Mesenchymal stem cell (in vitro differentiated cells and primary cell): ENCODE data around the gene ACP6.
"Not testable (repeated sequence)": the region's sequence is repeated elsewhere in the genome, so short reads cannot be mapped to it uniquely, and the experiment has no call there.

Experiments used
- DNase-seq: peaks from one replicate; pipeline ENCODE4 v3.0.0-alpha.2; 2013
- H2AFZ ChIP-seq: one replicate; pipeline ENCODE4 v1.6.1; 2013; ENCODE audit warnings: low read depth, mild to moderate bottlenecking, control low read depth, inconsistent platforms, low read length, moderate library complexity
- H2AK5ac ChIP-seq: 2 replicates; pipeline ENCODE4 v1.6.1; 2013; ENCODE audit warnings: low read length, moderate library complexity, mild to moderate bottlenecking, inconsistent platforms; ENCODE audit not compliant: severe bottlenecking
- H2BK120ac ChIP-seq: one replicate; pipeline ENCODE4 v1.6.1; 2013; ENCODE audit warnings: low read depth, mild to moderate bottlenecking, inconsistent platforms, low read length, moderate library complexity
- H2BK12ac ChIP-seq, 2 experiments: one replicate each; pipeline ENCODE4 v1.6.1; 2013; ENCODE audit warnings: inconsistent platforms in 2 of 2, low read length in 2 of 2, mild to moderate bottlenecking in 2 of 2, moderate library complexity in 2 of 2, control low read depth in 1 of 2
- H2BK15ac ChIP-seq: one replicate; pipeline ENCODE4 v1.6.1; 2013; ENCODE audit warnings: mild to moderate bottlenecking, low read depth, inconsistent platforms; ENCODE audit not compliant: poor library complexity, severe bottlenecking
- H2BK5ac ChIP-seq: 2 replicates; pipeline ENCODE4 v1.6.1; 2013; ENCODE audit warnings: low read depth, mild to moderate bottlenecking, low read length, control low read depth, inconsistent platforms; ENCODE audit not compliant: poor library complexity, severe bottlenecking
- H3K14ac ChIP-seq, 2 experiments: one replicate each; pipeline ENCODE4 v1.6.1; 2013; ENCODE audit warnings: inconsistent platforms in 2 of 2, low read length in 2 of 2, control low read depth in 1 of 2, mild to moderate bottlenecking in 1 of 2, moderate library complexity in 1 of 2
- H3K18ac ChIP-seq, 2 experiments: one replicate each; pipeline ENCODE4 v1.6.1; 2013; ENCODE audit warnings: inconsistent platforms in 2 of 2, low read length in 2 of 2, control low read depth in 1 of 2, low read depth in 1 of 2, mild to moderate bottlenecking in 1 of 2
- H3K23ac ChIP-seq, 2 experiments: one replicate each; pipeline ENCODE4 v1.6.1; 2013; ENCODE audit warnings: inconsistent platforms in 2 of 2, low read length in 2 of 2, mild to moderate bottlenecking in 2 of 2, moderate library complexity in 2 of 2, control low read depth in 1 of 2
- H3K27ac ChIP-seq: 2 replicates; pipeline ENCODE4 v1.5.1; 2013; ENCODE audit warnings: mild to moderate bottlenecking, moderate library complexity, low read length, control low read depth, inconsistent platforms; ENCODE audit not compliant: poor library complexity, severe bottlenecking
- H3K27me3 ChIP-seq, 2 experiments: 2 replicates each; pipeline versions ENCODE4 v1.6.1 to v1.7.0; 2013; ENCODE audit warnings: low read length in 2 of 2, mild to moderate bottlenecking in 2 of 2, moderate library complexity in 2 of 2, control low read depth in 1 of 2, inconsistent platforms in 1 of 2; ENCODE audit not compliant: control insufficient read depth in 1 of 2, insufficient read depth in 1 of 2
- H3K36me3 ChIP-seq, 2 experiments: 2 replicates each; pipeline versions ENCODE4 v1.6.1 to v1.7.0; 2013; ENCODE audit warnings: low read length in 2 of 2, control low read depth in 1 of 2, inconsistent platforms in 1 of 2, low read depth in 1 of 2, mild to moderate bottlenecking in 1 of 2; ENCODE audit not compliant: insufficient read depth in 2 of 2, control insufficient read depth in 1 of 2
- H3K4ac ChIP-seq, 2 experiments: one replicate each; pipeline ENCODE4 v1.6.1; 2013; ENCODE audit warnings: inconsistent platforms in 2 of 2, low read length in 2 of 2, mild to moderate bottlenecking in 2 of 2, moderate library complexity in 2 of 2, control low read depth in 1 of 2, low read depth in 1 of 2
- H3K4me1 ChIP-seq: 2 replicates; pipeline ENCODE4 v1.6.1; 2013; ENCODE audit warnings: low read depth, low read length, control low read depth; ENCODE audit not compliant: control insufficient read depth, insufficient read depth
- H3K4me2 ChIP-seq: 2 replicates; pipeline ENCODE4 v1.6.1; 2013; ENCODE audit warnings: low read length, mild to moderate bottlenecking, inconsistent platforms; ENCODE audit not compliant: poor library complexity, severe bottlenecking
- H3K4me3 ChIP-seq, 2 experiments: 2 replicates each; pipeline versions ENCODE4 v1.5.1 to v1.7.0; 2013; ENCODE audit warnings: low read length in 2 of 2, mild to moderate bottlenecking in 2 of 2, control low read depth in 1 of 2, low read depth in 1 of 2; ENCODE audit not compliant: insufficient read depth in 1 of 2
- H3K79me1 ChIP-seq: replicated peaks from 2 replicates; pipeline ENCODE4 v1.6.1; 2013; ENCODE audit warnings: mild to moderate bottlenecking, control low read depth, low read length, inconsistent platforms; ENCODE audit not compliant: poor library complexity, severe bottlenecking
- H3K9ac ChIP-seq: 2 replicates; pipeline ENCODE4 v1.7.0; 2013; ENCODE audit warnings: mild to moderate bottlenecking, low read length, moderate library complexity
- H3K9me3 ChIP-seq: 2 replicates; pipeline ENCODE4 v1.7.0; 2013; ENCODE audit warnings: mild to moderate bottlenecking, low read length; ENCODE audit not compliant: control insufficient read depth
- H4K8ac ChIP-seq: one replicate; pipeline ENCODE4 v1.6.1; 2013; ENCODE audit warnings: inconsistent platforms, mild to moderate bottlenecking, low read length, moderate library complexity
- H4K91ac ChIP-seq: one replicate; pipeline ENCODE4 v1.6.1; 2013; ENCODE audit warnings: mild to moderate bottlenecking, low read length, inconsistent platforms
- WGBS: methylation state at CpG from one replicate; pipeline ENCODE4 v1.1.7; 2013; ENCODE audit warnings: mixed read lengths; 5-methylcytosine and 5-hydroxymethylcytosine counted together

ACP6 gene

GRCh38 chr1:147618077-147618569, 52.2 kb downstream of the ACP6 start:
- H3K36me3 ChIP-seq, result peaks cover 43 to 94% of the 10 kb centered on the region in 2 experiments
- H4K91ac ChIP-seq, result no peak overlapping the region
- H3K27ac ChIP-seq, result no peak overlapping the region
- H2BK15ac ChIP-seq, result no peak overlapping the region
- H2AK5ac ChIP-seq, result no peak overlapping the region
- H2AFZ ChIP-seq, result no peak overlapping the region
- no peak overlapping the region for H2BK120ac ChIP-seq
- no peak overlapping the region for H3K9ac ChIP-seq
- H3K4me2 ChIP-seq, result no peak overlapping the region
- no peak overlapping the region for H3K14ac ChIP-seq
- no peaks in the 10 kb centered on the region for H3K27me3 ChIP-seq
- no peak overlapping the region for H2BK5ac ChIP-seq
- H3K23ac ChIP-seq, result no peak overlapping the region
- no peak overlapping the region for H2BK12ac ChIP-seq
- WGBS, result 82% methylated on average over 4 of the region's 4 CpGs
- no peak for DNase-seq
- H4K8ac ChIP-seq, result no peak overlapping the region
- no peaks in the 10 kb centered on the region for H3K9me3 ChIP-seq
- H3K4me1 ChIP-seq, result peaks cover 1% of the 10 kb centered on the region
- no peak overlapping the region for H3K4me3 ChIP-seq
- no peak overlapping the region for H3K18ac ChIP-seq
- H3K4ac ChIP-seq, result no peak overlapping the region
- H3K79me1 ChIP-seq, result peaks cover 32% of the 10 kb centered on the region

GRCh38 chr1:147614966-147615365, 55.4 kb downstream of the ACP6 start:
- not testable (repeated sequence) for H2BK5ac ChIP-seq, H3K14ac ChIP-seq, H2BK15ac ChIP-seq, H2BK12ac ChIP-seq, H3K4me3 ChIP-seq, H3K23ac ChIP-seq, H2AFZ ChIP-seq, H2AK5ac ChIP-seq, H4K91ac ChIP-seq, H3K18ac ChIP-seq, H3K9me3 ChIP-seq, DNase-seq, H3K27ac ChIP-seq, H3K9ac ChIP-seq, H3K4ac ChIP-seq, H4K8ac ChIP-seq, H2BK120ac ChIP-seq, H3K4me2 ChIP-seq, H3K27me3 ChIP-seq
- 100% methylated on average over 4 of the region's 4 CpGs for WGBS
- H3K79me1 ChIP-seq, result peaks cover 37% of the 10 kb centered on the region
- peaks cover 12% of the 10 kb centered on the region for H3K4me1 ChIP-seq
- peaks cover 43 to 84% of the 10 kb centered on the region in 2 experiments for H3K36me3 ChIP-seq

- H3K14ac ChIP-seq, result no peak overlapping the region
- no peak overlapping the region for H3K9ac ChIP-seq
- peaks cover 27% of the 10 kb centered on the region for H3K79me1 ChIP-seq
Observed at GRCh38 chr1:147613506-147613905, 56.8 kb downstream of the ACP6 start.

GRCh38 chr1:147612366-147612765, 58.0 kb downstream of the ACP6 start:
- no peak overlapping the region for H2AFZ ChIP-seq
- H3K79me1 ChIP-seq, result peaks cover 29% of the 10 kb centered on the region
- H2BK12ac ChIP-seq, result no peak overlapping the region
- H2BK120ac ChIP-seq, result no peak overlapping the region
- H3K4me2 ChIP-seq, result no peak overlapping the region
- no peak overlapping the region for H2BK5ac ChIP-seq
- no peak overlapping the region for H3K27ac ChIP-seq
- H3K36me3 ChIP-seq, result peaks cover 26 to 79% of the 10 kb centered on the region in 2 experiments
- no peak overlapping the region for H2AK5ac ChIP-seq
- H3K9ac ChIP-seq, result no peak overlapping the region
- WGBS, result 53% methylated on average over 4 of the region's 4 CpGs
- H3K18ac ChIP-seq, result no peak overlapping the region
- no peaks in the 10 kb centered on the region for H3K27me3 ChIP-seq
- H4K8ac ChIP-seq, result no peak overlapping the region
- H3K4me3 ChIP-seq, result no peak overlapping the region
- DNase-seq, result peak; percentile 72
- H3K4me1 ChIP-seq, result peaks cover 12% of the 10 kb centered on the region
- no peak overlapping the region for H3K4ac ChIP-seq
- H3K14ac ChIP-seq, result no peak overlapping the region
- no peak overlapping the region for H2BK15ac ChIP-seq
- no peak overlapping the region for H3K23ac ChIP-seq
- no peak overlapping the region for H4K91ac ChIP-seq
- H3K9me3 ChIP-seq, result no peaks in the 10 kb centered on the region

More at GRCh38 chr1:147613506-147613905, 56.8 kb downstream of the ACP6 start:
- no peak overlapping the region for H2BK5ac ChIP-seq
- H4K91ac ChIP-seq, result no peak overlapping the region
- H3K23ac ChIP-seq, result no peak overlapping the region
- H3K4me3 ChIP-seq, result no peak overlapping the region
- no peaks in the 10 kb centered on the region for H3K9me3 ChIP-seq
- no peak overlapping the region for H3K4me2 ChIP-seq
- peak overlapping the region; percentile 32 for H2AK5ac ChIP-seq
- H3K4ac ChIP-seq, result no peak overlapping the region
- no peak overlapping the region for H2AFZ ChIP-seq
- no peak overlapping the region for H4K8ac ChIP-seq
- H3K36me3 ChIP-seq, result peaks cover 28 to 81% of the 10 kb centered on the region in 2 experiments
- no peak overlapping the region for H3K27ac ChIP-seq
- DNase-seq, result no peak
- no peak overlapping the region for H2BK15ac ChIP-seq
- no peak overlapping the region for H3K18ac ChIP-seq
- H2BK12ac ChIP-seq, result no peak overlapping the region
- peaks cover 12% of the 10 kb centered on the region for H3K4me1 ChIP-seq
- H3K27me3 ChIP-seq, result no peaks in the 10 kb centered on the region
- H2BK120ac ChIP-seq, result no peak overlapping the region
